Measurements from ENCODE around the gene SORL1-AS1.

The SORL1-AS1 gene

DNA sequence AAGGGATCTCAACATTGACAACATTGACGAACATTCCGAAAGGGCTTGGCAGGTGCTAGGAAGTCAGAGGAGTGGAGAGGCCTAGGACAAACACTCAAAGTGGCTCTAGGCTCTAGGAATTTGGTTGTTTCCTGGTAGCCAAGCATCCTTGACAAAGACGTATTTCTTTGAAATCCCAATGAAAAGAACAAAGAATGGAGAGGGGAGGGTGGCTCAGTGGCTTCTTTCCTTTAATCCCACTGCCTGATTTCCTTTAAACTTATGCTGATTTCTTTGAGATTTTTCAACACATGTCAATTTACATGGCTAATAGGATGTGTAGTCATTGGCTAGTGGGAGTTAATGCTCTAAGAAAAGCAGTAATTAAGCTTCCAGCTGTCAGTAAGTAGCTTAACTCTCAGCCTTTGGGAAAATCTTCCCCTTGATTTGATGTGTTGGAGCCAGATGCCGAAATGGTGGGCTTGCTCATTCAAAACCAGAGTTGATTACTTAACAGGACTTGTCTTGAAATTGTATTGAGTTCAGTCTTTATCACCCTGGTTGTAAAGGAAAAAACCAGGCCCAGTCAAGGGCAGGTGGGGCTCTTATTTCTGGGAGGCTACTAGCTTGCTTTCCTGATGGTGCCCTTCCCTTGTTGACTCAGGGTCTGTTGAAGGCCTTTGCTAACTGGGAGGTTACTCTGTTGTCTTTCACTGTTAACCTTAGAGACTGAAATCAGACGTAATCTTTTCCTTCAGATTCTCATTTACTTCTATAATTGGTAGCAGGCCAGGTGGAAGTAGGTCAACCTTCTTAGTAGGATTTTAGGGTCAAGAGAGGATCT is 44.6 kb upstream of the SORL1-AS1 start:
- Histone ChIP-seq H3K14ac (ENCODE audit: low read length) (no peak overlapping the region), H2AFZ (ENCODE audit: insufficient read depth, low read length, poor library complexity) (no peak overlapping the region), H3K36me3 (ENCODE audit: control insufficient read depth in 1 of 2, insufficient read depth in 2 of 2, low read length in 2 of 2) (no peaks in the 10 kb centered on the region), H4K91ac (ENCODE audit: low read depth, low read length) (no peak overlapping the region), H3K9me3 (ENCODE audit: insufficient read depth, low read depth, low read length) (no peaks in the 10 kb centered on the region), H3K27me3 (ENCODE audit: insufficient read depth, low read length) (no peaks in the 10 kb centered on the region), H3K79me2 (ENCODE audit: control insufficient read depth, insufficient read depth, low read length, poor library complexity) (no peaks in the 10 kb centered on the region), H4K12ac (ENCODE audit: low read depth, low read length) (no peak overlapping the region), H3K4me3 (ENCODE audit: low read depth, low read length) (no peak overlapping the region), H3K4me1 (ENCODE audit: control insufficient read depth in 1 of 2, insufficient read depth in 2 of 2, low read length in 2 of 2) (no peaks in the 10 kb centered on the region), H3K9ac (ENCODE audit: low read length) (no peak overlapping the region), H2BK5ac (ENCODE audit: low read depth, low read length, poor library complexity) (no peak overlapping the region), H3K27ac (ENCODE audit: low read depth, low read length) (no peak overlapping the region), H3K4ac (ENCODE audit: low read depth, low read length) (no peak overlapping the region), H2BK12ac (ENCODE audit: low read length) (no peak overlapping the region), H2BK120ac (ENCODE audit: insufficient read depth, low read length, poor library complexity) (no peak overlapping the region), H3K4me2 (ENCODE audit: low read length) (no peak overlapping the region), H3K18ac (ENCODE audit: low read length) (no peak overlapping the region), H4K8ac (ENCODE audit: low read depth, low read length) (no peak overlapping the region), H2AK5ac (ENCODE audit: low read length) (no peak overlapping the region), H3K23ac (ENCODE audit: low read length) (no peak overlapping the region), H3K79me1 (ENCODE audit: low read length) (no peaks in the 10 kb centered on the region)
- DNase-seq, result no peak
- WGBS (ENCODE audit: extremely low coverage, insufficient coverage, insufficient read length), result no CpG with 5 or more reads among the region's 5 CpGs

GRCh38 chr11:121494355-121495099 is 41.8 kb upstream of the SORL1-AS1 start:
- Histone ChIP-seq H3K9ac (ENCODE audit: low read length) (no peak overlapping the region), H3K79me2 (ENCODE audit: control insufficient read depth, insufficient read depth, low read length, poor library complexity) (no peaks in the 10 kb centered on the region), H3K18ac (ENCODE audit: low read length) (no peak overlapping the region), H4K8ac (ENCODE audit: low read depth, low read length) (no peak overlapping the region), H3K79me1 (ENCODE audit: low read length) (no peaks in the 10 kb centered on the region), H2BK12ac (ENCODE audit: low read length) (no peak overlapping the region), H3K4me2 (ENCODE audit: low read length) (no peak overlapping the region), H3K4me3 (ENCODE audit: low read depth, low read length) (no peak overlapping the region), H3K36me3 (ENCODE audit: control insufficient read depth in 1 of 2, insufficient read depth in 2 of 2, low read length in 2 of 2) (no peaks in the 10 kb centered on the region), H2AFZ (ENCODE audit: insufficient read depth, low read length, poor library complexity) (no peak overlapping the region), H3K14ac (ENCODE audit: low read length) (no peak overlapping the region), H3K23ac (ENCODE audit: low read length) (no peak overlapping the region), H2BK120ac (ENCODE audit: insufficient read depth, low read length, poor library complexity) (no peak overlapping the region), H2AK5ac (ENCODE audit: low read length) (no peak overlapping the region), H2BK5ac (ENCODE audit: low read depth, low read length, poor library complexity) (no peak overlapping the region), H3K27ac (ENCODE audit: low read depth, low read length) (no peak overlapping the region), H3K27me3 (ENCODE audit: insufficient read depth, low read length) (no peaks in the 10 kb centered on the region), H3K4me1 (ENCODE audit: control insufficient read depth in 1 of 2, insufficient read depth in 2 of 2, low read length in 2 of 2) (no peaks in the 10 kb centered on the region), H3K4ac (ENCODE audit: low read depth, low read length) (no peak overlapping the region), H4K12ac (ENCODE audit: low read depth, low read length) (no peak overlapping the region), H4K91ac (ENCODE audit: low read depth, low read length) (no peak overlapping the region), H3K9me3 (ENCODE audit: insufficient read depth, low read depth, low read length) (no peaks in the 10 kb centered on the region)
- no peak for DNase-seq
- WGBS (ENCODE audit: extremely low coverage, insufficient coverage, insufficient read length), result no CpG with 5 or more reads among the region's 7 CpGs

DNA sequence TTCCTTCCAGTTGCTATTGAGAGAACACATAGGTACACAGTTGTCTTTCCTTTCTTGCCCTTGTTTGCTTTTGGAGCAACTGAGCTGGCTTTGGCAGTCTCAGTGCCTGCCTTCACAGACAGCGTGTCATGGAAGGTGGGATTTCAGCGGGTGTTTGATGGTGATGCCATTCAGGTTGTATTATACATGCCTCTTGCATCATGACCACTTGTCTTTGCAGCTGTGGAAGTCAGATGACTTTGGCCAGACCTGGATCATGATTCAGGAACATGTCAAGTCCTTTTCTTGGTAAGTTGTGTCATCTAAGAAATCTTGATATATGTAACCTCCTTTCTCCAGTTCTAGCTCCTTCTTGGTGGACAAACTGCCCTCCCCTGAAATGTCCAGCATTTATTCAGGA is 37.1 kb upstream of the SORL1-AS1 start:
- Histone ChIP-seq H3K79me2 (ENCODE audit: control insufficient read depth, insufficient read depth, low read length, poor library complexity) (no peaks in the 10 kb centered on the region), H3K27ac (ENCODE audit: low read depth, low read length) (no peak overlapping the region), H3K4ac (ENCODE audit: low read depth, low read length) (no peak overlapping the region), H4K8ac (ENCODE audit: low read depth, low read length) (no peak overlapping the region), H3K9ac (ENCODE audit: low read length) (no peak overlapping the region), H2AFZ (ENCODE audit: insufficient read depth, low read length, poor library complexity) (no peak overlapping the region), H2AK5ac (ENCODE audit: low read length) (no peak overlapping the region), H4K91ac (ENCODE audit: low read depth, low read length) (no peak overlapping the region), H4K12ac (ENCODE audit: low read depth, low read length) (no peak overlapping the region), H2BK12ac (ENCODE audit: low read length) (no peak overlapping the region), H2BK5ac (ENCODE audit: low read depth, low read length, poor library complexity) (no peak overlapping the region), H3K27me3 (ENCODE audit: insufficient read depth, low read length) (no peaks in the 10 kb centered on the region), H3K4me1 (ENCODE audit: control insufficient read depth in 1 of 2, insufficient read depth in 2 of 2, low read length in 2 of 2) (peaks cover 0 to 3% of the 10 kb centered on the region in 2 experiments), H3K18ac (ENCODE audit: low read length) (no peak overlapping the region), H3K4me3 (ENCODE audit: low read depth, low read length) (no peak overlapping the region), H3K14ac (ENCODE audit: low read length) (no peak overlapping the region), H3K36me3 (ENCODE audit: control insufficient read depth in 1 of 2, insufficient read depth in 2 of 2, low read length in 2 of 2) (peaks cover 0 to 3% of the 10 kb centered on the region in 2 experiments), H2BK120ac (ENCODE audit: insufficient read depth, low read length, poor library complexity) (no peak overlapping the region), H3K4me2 (ENCODE audit: low read length) (no peak overlapping the region), H3K9me3 (ENCODE audit: insufficient read depth, low read depth, low read length) (no peaks in the 10 kb centered on the region), H3K79me1 (ENCODE audit: low read length) (no peaks in the 10 kb centered on the region), H3K23ac (ENCODE audit: low read length) (no peak overlapping the region)
- no peak for DNase-seq
- no CpG with 5 or more reads among the region's 2 CpGs for WGBS (ENCODE audit: extremely low coverage, insufficient coverage, insufficient read length)

DNA sequence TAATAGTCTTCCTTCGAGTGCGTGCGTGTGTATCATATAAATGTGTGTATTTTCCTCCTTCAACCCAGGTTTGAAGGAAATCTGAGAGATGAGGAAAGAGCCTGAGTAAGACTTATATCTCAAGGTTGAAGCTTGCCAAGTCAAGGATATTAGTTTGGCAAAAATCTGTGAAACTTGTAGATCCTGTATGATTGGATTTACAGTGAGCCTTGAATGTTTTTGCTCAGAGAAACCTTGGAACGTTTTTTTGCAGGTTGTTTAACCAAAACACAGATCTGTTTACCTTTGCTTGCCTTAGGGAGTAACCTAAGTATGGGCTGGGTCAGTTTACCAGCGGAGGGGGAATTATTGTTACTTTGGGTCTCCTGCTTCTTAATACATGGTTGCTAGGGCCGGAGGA is 35.9 kb upstream of the SORL1-AS1 start:
- H3K36me3 ChIP-seq (ENCODE audit: control insufficient read depth in 1 of 2, insufficient read depth in 2 of 2, low read length in 2 of 2), result peaks cover 0 to 3% of the 10 kb centered on the region in 2 experiments
- no peak overlapping the region for H3K27ac ChIP-seq (ENCODE audit: low read depth, low read length)
- no peak overlapping the region for H2BK5ac ChIP-seq (ENCODE audit: low read depth, low read length, poor library complexity)
- H3K23ac ChIP-seq (ENCODE audit: low read length), result no peak overlapping the region
- H3K14ac ChIP-seq (ENCODE audit: low read length), result no peak overlapping the region
- H2AK5ac ChIP-seq (ENCODE audit: low read length), result no peak overlapping the region
- no peaks in the 10 kb centered on the region for H3K9me3 ChIP-seq (ENCODE audit: insufficient read depth, low read depth, low read length)
- H3K4me1 ChIP-seq (ENCODE audit: control insufficient read depth in 1 of 2, insufficient read depth in 2 of 2, low read length in 2 of 2), result peaks cover 0 to 3% of the 10 kb centered on the region in 2 experiments
- H3K18ac ChIP-seq (ENCODE audit: low read length), result no peak overlapping the region
- no peak overlapping the region for H2BK120ac ChIP-seq (ENCODE audit: insufficient read depth, low read length, poor library complexity)
- no peak overlapping the region for H3K4me3 ChIP-seq (ENCODE audit: low read depth, low read length)
- no peak overlapping the region for H4K91ac ChIP-seq (ENCODE audit: low read depth, low read length)
- no peak overlapping the region for H2AFZ ChIP-seq (ENCODE audit: insufficient read depth, low read length, poor library complexity)
- no peak overlapping the region for H4K12ac ChIP-seq (ENCODE audit: low read depth, low read length)
- no peaks in the 10 kb centered on the region for H3K79me2 ChIP-seq (ENCODE audit: control insufficient read depth, insufficient read depth, low read length, poor library complexity)
- no peak overlapping the region for H3K4me2 ChIP-seq (ENCODE audit: low read length)
- no peak for DNase-seq
- no peak overlapping the region for H3K9ac ChIP-seq (ENCODE audit: low read length)
- no peaks in the 10 kb centered on the region for H3K27me3 ChIP-seq (ENCODE audit: insufficient read depth, low read length)
- H3K4ac ChIP-seq (ENCODE audit: low read depth, low read length), result no peak overlapping the region
- no peaks in the 10 kb centered on the region for H3K79me1 ChIP-seq (ENCODE audit: low read length)
- no CpG with 5 or more reads among the region's 6 CpGs for WGBS (ENCODE audit: extremely low coverage, insufficient coverage, insufficient read length)
- no peak overlapping the region for H2BK12ac ChIP-seq (ENCODE audit: low read length)
- H4K8ac ChIP-seq (ENCODE audit: low read depth, low read length), result no peak overlapping the region

Data from trophoblast cell (in vitro differentiated cells and primary cell).